ENCODE results near the gene TMEM50A. TPM values are rescaled to one million over a fixed set of nuclear protein-coding genes. Genes with fewer than 3 reads are reported as not detected.
"Not testable (repeated sequence)": the region's sequence is repeated elsewhere in the genome, so short reads cannot be mapped to it uniquely, and the experiment has no call there.

Gene TMEM50A
- total RNA-seq, 6 experiments from 2014 or later: 22.2 to 43.1 (median 36.4) TPM

DNA sequence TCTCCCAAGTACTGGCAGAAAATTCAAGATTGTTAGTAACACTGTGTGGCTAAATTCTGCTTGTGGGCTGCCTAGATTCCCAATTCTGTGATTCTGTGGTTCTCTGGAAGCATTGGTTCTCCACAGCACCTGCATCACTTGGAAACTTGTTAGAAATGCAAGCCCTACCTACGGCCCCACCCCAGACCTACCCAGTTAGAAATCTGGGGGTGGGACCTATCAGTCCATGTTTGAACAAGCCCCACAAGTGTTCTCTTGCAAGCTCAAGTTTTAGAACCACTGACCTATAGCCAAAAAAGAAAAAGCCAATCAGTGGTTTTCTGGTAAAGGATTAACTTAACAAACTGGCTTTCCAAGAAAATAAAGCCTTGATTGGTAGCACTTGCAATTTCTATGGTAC lies 30.0 kb upstream of the TMEM50A start:
- H3K36me3 ChIP-seq; H3K27me3 ChIP-seq; H3K9me3 ChIP-seq; ATAC-seq; H3K4me1 ChIP-seq; H3K27ac ChIP-seq; intact Hi-C loops (cut with DNase I); DNase-seq; H3K4me3 ChIP-seq: not testable (repeated sequence)
- no CpG with 5 or more reads among the region's 1 CpG for WGBS (ENCODE audit: insufficient coverage, low coverage, low lambda C conversion rate, missing lambda C conversion rate)

DNA sequence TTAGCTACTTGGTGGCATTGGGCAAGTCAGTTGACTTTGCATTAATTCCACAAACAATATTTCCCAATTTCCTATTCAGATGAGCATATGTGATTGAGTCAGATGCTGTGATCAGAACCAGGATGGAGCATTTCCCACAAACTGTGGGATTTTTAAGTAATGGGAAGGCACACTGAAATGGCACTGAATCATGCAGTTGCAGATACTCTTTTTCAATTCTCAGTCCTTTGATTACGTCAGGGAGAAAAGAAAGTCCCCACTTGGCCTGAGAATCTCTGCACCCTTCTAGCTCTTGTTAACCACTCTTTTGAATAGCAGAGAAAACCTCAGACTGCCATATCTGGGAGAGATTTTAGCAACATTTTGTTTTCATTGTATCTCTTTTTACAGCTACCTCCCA lies 29.0 kb upstream of the TMEM50A start:
- DNase-seq; H3K4me1 ChIP-seq; H3K27me3 ChIP-seq; H3K27ac ChIP-seq; H3K4me3 ChIP-seq; H3K9me3 ChIP-seq; H3K36me3 ChIP-seq; ATAC-seq; intact Hi-C loops (cut with DNase I): not testable (repeated sequence)
- no CpG with 5 or more reads among the region's 1 CpG for WGBS (ENCODE audit: insufficient coverage, low coverage, low lambda C conversion rate, missing lambda C conversion rate)

DNA sequence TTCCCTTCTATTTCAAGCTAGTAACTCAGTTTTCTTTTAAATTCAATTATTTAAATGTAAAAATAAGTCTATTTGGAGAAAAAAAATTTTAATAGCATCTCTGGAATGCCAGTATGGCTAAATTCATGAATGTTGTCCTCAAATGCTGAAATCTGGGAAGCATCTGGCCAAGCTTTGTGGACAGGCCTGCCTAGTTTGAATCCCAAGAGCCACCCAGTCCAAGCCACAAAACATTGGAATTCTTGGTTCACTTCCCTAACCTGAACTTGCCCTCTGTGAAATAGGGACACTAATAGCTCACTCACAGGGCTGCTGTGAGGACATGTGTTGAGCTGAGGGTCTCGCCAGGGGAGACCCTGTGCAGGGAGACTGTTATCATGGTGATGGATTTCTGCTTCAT lies 28.6 kb upstream of the TMEM50A start:
- H3K27ac ChIP-seq; H3K27me3 ChIP-seq; intact Hi-C loops (cut with DNase I); H3K4me1 ChIP-seq; H3K4me3 ChIP-seq; H3K9me3 ChIP-seq; H3K36me3 ChIP-seq; DNase-seq; ATAC-seq: not testable (repeated sequence)
- WGBS (ENCODE audit: insufficient coverage, low coverage, low lambda C conversion rate, missing lambda C conversion rate): 86% methylated on average over 1 of the region's 1 CpG

DNA sequence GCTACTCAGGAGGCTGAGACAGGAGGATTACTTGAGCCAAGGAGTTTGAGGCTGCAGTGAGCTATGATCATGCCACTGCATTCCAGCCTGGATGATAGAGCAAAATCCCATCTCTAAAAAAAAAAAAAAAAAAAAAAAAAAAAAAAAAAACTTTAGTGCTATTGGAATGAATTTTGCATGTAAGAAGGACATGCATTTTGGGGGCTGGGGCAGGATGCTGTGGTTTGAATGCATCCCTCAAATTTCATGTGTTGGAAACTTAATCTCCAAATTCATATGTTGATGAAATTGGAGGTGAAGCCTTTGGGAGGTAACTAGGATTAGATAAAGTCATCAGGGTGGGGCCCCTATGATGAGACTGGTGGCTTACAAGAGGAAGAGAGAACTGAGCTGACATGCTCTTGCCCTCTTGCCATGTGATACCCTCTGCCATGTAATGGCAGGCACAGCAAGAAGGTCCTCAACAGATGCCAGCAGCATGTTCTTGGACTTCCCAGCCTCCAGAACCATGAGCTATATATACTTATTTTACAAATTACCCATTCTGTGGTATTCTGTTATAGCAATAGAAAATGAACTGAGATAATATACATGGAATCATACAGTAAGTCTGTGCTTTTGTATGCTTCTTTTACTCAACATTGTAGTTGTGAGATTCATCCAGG lies 25.2 kb upstream of the TMEM50A start:
- H3K4me3 ChIP-seq; DNase-seq; ATAC-seq; intact Hi-C loops (cut with DNase I); H3K4me1 ChIP-seq; H3K9me3 ChIP-seq; H3K27ac ChIP-seq; H3K27me3 ChIP-seq; H3K36me3 ChIP-seq: not testable (repeated sequence)

DNA sequence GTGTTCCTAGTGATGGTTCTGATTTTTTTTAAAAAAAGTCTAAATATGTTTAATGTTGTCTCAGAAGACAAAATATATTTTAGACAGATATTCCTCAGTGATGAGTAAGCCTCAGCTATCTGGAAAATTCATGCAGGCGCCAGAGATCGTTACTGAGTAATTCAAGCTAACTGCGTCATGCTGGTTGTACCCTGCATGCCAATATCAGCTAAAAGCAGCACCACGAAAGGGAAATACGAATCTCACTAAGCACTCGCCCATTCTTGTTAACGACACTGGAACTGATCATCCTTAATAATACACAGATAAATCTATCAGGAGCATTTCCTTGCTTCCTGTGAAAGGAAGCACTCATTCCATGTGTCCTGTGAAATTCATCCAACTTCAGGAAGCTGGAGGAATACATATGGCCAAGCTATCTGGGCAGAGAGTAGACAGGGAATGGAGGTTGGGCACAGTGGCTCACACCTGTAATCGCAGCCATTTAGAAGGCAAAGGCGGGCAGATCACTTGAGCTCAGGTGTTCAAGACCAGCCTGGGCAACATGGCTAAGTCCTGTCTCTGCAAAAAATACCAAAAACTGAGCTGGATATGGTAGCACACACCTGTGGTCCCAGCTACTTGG lies 17.7 kb upstream of the TMEM50A start:
- H3K27ac ChIP-seq; H3K4me1 ChIP-seq; intact Hi-C loops (cut with DNase I); H3K9me3 ChIP-seq; DNase-seq; H3K36me3 ChIP-seq; H3K27me3 ChIP-seq; H3K4me3 ChIP-seq: not testable (repeated sequence)
- 81% methylated on average over 5 of the region's 9 CpGs for WGBS (ENCODE audit: insufficient coverage, low coverage, low lambda C conversion rate, missing lambda C conversion rate)
- peak; percentile 23 to 48 (median 34) for ATAC-seq

DNA sequence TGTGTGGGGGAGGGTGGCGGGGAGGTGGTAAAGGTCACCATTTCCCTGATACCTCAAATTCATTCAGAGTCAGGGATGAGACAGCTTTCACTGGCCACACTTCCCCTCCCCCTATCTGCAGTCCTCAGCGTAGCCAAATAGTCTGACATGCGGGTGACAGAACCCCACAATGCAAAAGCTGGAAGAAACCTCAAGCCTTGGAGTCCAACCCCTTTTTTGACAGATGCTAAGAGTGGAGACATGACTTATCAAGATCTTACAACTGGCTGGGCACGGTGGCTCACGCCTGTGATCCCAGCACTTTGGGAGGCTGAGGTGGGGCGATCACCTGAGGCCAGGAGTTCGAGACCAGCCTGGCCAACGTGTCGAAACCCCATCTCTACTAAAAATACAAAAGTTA lies 16.0 kb upstream of the TMEM50A start:
- H3K4me3 ChIP-seq; H3K4me1 ChIP-seq; H3K36me3 ChIP-seq; H3K27me3 ChIP-seq; H3K9me3 ChIP-seq; intact Hi-C loops (cut with DNase I); ATAC-seq; H3K27ac ChIP-seq; DNase-seq: not testable (repeated sequence)
- no CpG with 5 or more reads among the region's 9 CpGs for WGBS (ENCODE audit: insufficient coverage, low coverage, low lambda C conversion rate, missing lambda C conversion rate)

DNA sequence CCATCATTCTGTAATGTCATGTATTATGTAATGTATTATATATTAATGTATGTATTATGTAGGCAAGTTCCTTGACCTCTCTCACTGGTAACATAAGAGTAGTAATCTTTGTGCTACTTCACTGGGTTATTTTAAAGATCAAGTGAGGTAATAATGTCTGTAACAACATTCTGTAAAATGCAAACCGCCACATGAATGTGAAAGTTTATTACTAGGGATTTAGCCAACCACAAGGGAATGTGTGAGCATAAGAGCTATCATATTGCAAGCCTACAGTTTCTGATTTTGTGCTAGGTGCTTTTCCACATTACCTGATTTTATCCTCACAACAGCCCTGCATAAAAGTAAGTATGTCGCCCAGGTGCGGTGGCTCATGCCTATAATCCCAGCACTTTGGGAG lies 13.7 kb upstream of the TMEM50A start:
- H3K4me3 ChIP-seq; H3K27ac ChIP-seq; ATAC-seq; H3K27me3 ChIP-seq; H3K36me3 ChIP-seq; DNase-seq; H3K4me1 ChIP-seq; H3K9me3 ChIP-seq; intact Hi-C loops (cut with DNase I): not testable (repeated sequence)
- 100% methylated on average over 1 of the region's 3 CpGs for WGBS (ENCODE audit: insufficient coverage, low coverage, low lambda C conversion rate, missing lambda C conversion rate)

DNA sequence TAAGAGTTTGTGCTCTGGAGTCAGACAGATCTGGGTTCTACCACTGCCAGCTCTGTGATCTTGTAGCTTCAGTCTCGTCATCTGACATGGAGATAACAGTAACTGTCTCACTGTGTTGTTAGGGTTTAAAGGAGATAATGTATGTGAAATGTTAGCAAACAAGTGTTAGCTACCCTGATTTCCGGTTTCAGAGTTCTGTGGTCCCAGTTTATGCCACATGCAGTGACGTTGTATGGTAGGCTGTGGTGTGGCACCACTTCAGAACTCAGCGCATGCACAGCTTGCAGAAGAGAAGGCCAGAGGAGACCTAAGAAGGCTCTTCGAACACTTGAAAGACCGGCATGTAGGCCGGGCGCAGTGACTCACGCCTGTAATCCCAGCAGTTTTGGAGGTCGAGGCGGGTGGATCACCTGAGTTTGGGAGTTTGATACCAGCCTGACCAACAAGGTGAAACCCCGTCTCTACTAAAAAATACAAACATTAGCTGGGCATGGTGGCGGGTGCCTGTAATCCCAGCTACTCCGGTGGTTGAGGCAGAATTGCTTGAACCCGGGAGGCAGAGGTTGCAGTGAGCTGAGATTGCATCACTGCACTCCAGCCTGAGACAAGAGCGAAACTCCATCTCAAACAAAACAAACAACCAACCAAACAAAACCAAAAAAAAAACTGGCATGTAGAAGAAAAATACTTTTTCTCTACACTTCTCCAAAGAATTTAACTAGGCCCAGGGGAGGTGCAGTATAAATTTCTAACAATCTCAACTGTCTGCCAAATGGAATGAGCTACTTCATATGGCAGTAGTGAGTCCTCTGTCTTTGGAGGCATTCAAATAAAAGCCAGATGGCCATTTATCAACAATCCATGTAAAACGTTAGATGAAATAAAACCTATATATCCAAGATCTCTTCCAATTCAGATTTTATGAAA lies 10.0 kb upstream of the TMEM50A start:
- H3K4me3 ChIP-seq; intact Hi-C loops (cut with DNase I); H3K36me3 ChIP-seq; H3K27me3 ChIP-seq; H3K9me3 ChIP-seq; DNase-seq; H3K27ac ChIP-seq: not testable (repeated sequence)
- ATAC-seq: peak in 3 of 4 donors; percentile 22 to 44 (median 36)
- peaks cover 0 to 11% (median 0%) of the 10 kb centered on the region in 4 donors for H3K4me1 ChIP-seq
- whole genome bisulfite sequencing (ENCODE audit: insufficient coverage, low coverage, low lambda C conversion rate, missing lambda C conversion rate): no CpG with 5 or more reads among the region's 17 CpGs

DNA sequence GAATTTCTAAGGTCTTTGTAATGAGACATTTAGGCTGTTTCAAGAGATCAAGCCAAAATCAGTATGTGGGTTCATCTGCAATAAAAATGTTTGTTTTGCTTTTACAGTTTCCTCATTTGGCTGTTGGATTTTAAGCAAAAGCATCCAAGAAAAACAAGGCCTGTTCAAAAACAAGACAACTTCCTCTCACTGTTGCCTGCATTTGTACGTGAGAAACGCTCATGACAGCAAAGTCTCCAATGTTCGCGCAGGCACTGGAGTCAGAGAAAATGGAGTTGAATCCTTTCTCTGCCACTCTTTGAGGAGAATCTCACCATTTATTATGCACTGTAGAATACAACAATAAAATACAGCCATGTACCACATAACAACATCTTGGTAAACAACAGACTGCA lies 9.3 kb upstream of the TMEM50A start:
- H3K9me3 ChIP-seq; H3K27me3 ChIP-seq; intact Hi-C loops (cut with DNase I); H3K36me3 ChIP-seq; DNase-seq; H3K4me3 ChIP-seq: not testable (repeated sequence)
- peak overlapping the region in 1 of 3 donors; percentile 49 for H3K27ac ChIP-seq
- peaks cover 0 to 11% (median 0%) of the 10 kb centered on the region in 4 donors for H3K4me1 ChIP-seq
- peak in 2 of 4 donors; percentile 40 to 41 for ATAC-seq
- 82% methylated on average over 4 of the region's 4 CpGs for WGBS (ENCODE audit: insufficient coverage, low coverage, low lambda C conversion rate, missing lambda C conversion rate)

DNA sequence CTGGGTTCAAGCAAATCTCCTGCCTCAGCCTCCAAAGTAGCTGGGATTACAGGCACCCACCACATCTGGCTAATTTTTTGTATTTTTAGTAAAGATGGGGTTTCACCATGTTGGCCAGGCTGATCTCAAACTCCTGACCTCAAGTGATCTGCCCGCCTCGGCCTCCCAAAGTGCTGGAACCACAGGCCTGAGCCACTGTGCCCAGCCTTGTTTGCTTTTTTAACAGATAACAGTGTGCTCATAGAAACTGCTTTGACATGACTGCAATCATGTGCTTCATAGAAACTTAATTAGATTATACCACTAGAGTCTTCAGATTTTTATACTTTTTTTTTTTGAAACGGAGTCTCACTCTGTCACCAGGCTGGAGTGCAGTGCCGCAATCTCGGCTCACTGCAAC lies 8.8 kb upstream of the TMEM50A start:
- peak in 3 of 4 donors; percentile 24 to 59 (median 51) for ATAC-seq
- Histone ChIP-seq H3K27ac (peak overlapping the region in 1 of 3 donors; percentile 49), H3K4me1 (peaks cover 0 to 11% (median 0%) of the 10 kb centered on the region in 4 donors)
- 67% methylated on average over 1 of the region's 5 CpGs for WGBS (ENCODE audit: insufficient coverage, low coverage, low lambda C conversion rate, missing lambda C conversion rate)
- H3K4me3 ChIP-seq; H3K9me3 ChIP-seq; DNase-seq; intact Hi-C loops (cut with DNase I); H3K27me3 ChIP-seq; H3K36me3 ChIP-seq: not testable (repeated sequence)

All from right lobe of liver (tissue), 6 donors.